Spinal cord (tissue), 10 donors: ENCODE measurements around the gene SCP2D1. TPM values are rescaled to one million over a fixed set of nuclear protein-coding genes. Genes with fewer than 3 reads are reported as not detected.

Source experiments
- DNase-seq, 6 donors: peaks; one replicate each; pipeline versions ENCODE4 v3.0.0 to v3.0.0-alpha.2; 2013 to 2015; ENCODE audit warnings: low spot score in 6 of 6, low read depth in 4 of 6
- H3K27ac ChIP-seq: one replicate; pipeline ENCODE4 v1.5.1; 2013; ENCODE audit warnings: low read depth, low read length, control low read depth
- H3K27me3 ChIP-seq: one replicate; pipeline ENCODE4 v1.6.1; 2013; ENCODE audit warnings: low read length; ENCODE audit not compliant: control insufficient read depth, insufficient read depth
- H3K36me3 ChIP-seq: one replicate; pipeline ENCODE4 v1.6.1; 2013; ENCODE audit warnings: low read length; ENCODE audit not compliant: control insufficient read depth, insufficient read depth
- H3K4me1 ChIP-seq: one replicate; pipeline ENCODE4 v1.6.1; 2013; ENCODE audit warnings: low read length; ENCODE audit not compliant: control insufficient read depth, insufficient read depth
- H3K4me3 ChIP-seq: one replicate; pipeline ENCODE4 v1.5.1; 2013; ENCODE audit warnings: low read depth, low read length, control low read depth
- H3K9me3 ChIP-seq: one replicate; pipeline ENCODE4 v1.6.1; 2013; ENCODE audit warnings: low read length; ENCODE audit not compliant: control insufficient read depth, insufficient read depth
- WGBS: methylation state at CpG from one replicate; pipeline ENCODE4 v1.1.5; 2013; ENCODE audit warnings: missing lambda C conversion rate; ENCODE audit not compliant: insufficient coverage; 5-methylcytosine and 5-hydroxymethylcytosine counted together
- polyA plus RNA-seq, 2 donors: library from polyadenylated mRNA; unstranded; fragments of 120-200 nt; gene quantifications; one replicate each; pipeline ENCODE4 v1.2.1, GENCODE V29; 2013; ENCODE audit not compliant: insufficient read length in 2 of 2
- total RNA-seq, 2 donors: library from RNA; depleted of rRNA in 1 of 2; stranded (reverse); fragments of 120-200 nt in 1 of 2; fragments of >200 nt in 1 of 2; gene quantifications; one replicate each; pipeline versions ENCODE4 v1.2.3 to v1.2.4, GENCODE V29; 2013 to 2014
- donor health status: healthy.

Gene SCP2D1
- total and polyA plus RNA-seq, 4 donors, result not detected

DNA sequence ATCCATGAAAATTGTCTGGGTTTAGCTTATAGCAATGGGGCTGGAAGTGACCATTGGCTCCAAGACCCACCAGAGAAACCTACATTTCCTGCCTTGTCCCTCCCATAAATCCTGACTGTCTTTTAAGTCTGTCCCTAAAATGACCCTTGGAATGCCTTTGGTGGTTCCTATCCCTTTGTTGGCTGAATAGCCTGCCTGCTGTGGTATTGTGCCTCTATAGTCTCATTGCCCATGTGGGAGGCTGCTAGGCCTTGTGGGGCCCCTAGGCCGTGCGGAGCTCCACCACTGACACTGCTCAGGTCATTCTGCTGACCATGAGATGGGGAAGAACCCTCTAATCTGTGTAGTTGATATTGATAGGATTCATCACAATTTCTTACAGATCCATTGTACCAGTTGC is 43.3 kb downstream of the SCP2D1 start:
- H3K36me3 ChIP-seq, result no peaks in the 10 kb centered on the region
- no peak overlapping the region for H3K27ac ChIP-seq
- no peak overlapping the region for H3K4me3 ChIP-seq
- peaks cover 2% of the 10 kb centered on the region for H3K9me3 ChIP-seq
- no peak for DNase-seq
- no peaks in the 10 kb centered on the region for H3K27me3 ChIP-seq
- WGBS, result no CpG with 5 or more reads among the region's 2 CpGs
- no peaks in the 10 kb centered on the region for H3K4me1 ChIP-seq

DNA sequence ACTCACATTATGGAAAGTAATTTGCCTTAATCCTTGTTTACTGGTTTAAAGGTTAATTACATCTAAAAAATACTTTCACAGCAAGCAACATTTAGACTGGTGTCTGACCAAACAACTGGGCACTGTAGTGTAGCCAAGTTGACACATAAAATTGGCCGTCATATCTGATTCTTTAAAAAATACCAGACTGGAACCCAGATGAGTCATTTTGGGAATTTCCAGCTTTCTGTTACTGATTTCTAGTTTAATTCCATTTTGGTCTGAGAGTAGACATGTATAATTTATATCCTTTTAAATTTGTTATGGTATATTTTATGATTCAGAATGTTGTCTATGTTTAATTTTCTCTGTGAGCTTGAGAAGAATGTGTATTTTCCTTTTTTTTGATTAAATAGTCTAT is 44.1 kb downstream of the SCP2D1 start:
- no peak overlapping the region for H3K27ac ChIP-seq
- WGBS, result 80% methylated on average over 1 of the region's 1 CpG
- H3K36me3 ChIP-seq, result no peaks in the 10 kb centered on the region
- DNase-seq, result no peak
- no peaks in the 10 kb centered on the region for H3K4me1 ChIP-seq
- no peaks in the 10 kb centered on the region for H3K27me3 ChIP-seq
- H3K4me3 ChIP-seq, result no peak overlapping the region
- peaks cover 2% of the 10 kb centered on the region for H3K9me3 ChIP-seq

DNA sequence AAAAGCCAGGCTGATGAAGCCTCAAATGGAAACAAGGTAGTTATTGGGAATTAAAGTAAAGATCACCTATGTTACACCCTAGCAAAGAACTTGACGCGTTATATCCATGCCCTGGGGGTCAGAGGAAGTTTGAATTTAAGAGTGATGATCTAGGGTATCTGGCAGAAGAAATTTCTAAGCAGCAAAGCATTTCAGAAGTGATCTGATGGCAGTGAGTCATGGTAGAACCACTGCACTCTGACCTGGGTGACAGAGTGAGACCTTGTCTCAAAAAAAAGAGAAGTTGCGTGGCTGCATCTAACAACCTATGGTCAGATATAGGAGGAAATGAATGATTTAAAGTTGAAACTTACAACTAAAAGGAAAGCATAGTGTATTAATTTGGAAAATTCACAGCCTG is 45.2 kb downstream of the SCP2D1 start:
- WGBS, result no CpG with 5 or more reads among the region's 3 CpGs
- peaks cover 2% of the 10 kb centered on the region for H3K9me3 ChIP-seq
- no peaks in the 10 kb centered on the region for H3K4me1 ChIP-seq
- H3K36me3 ChIP-seq, result no peaks in the 10 kb centered on the region
- no peak for DNase-seq
- H3K27ac ChIP-seq, result no peak overlapping the region
- H3K27me3 ChIP-seq, result no peaks in the 10 kb centered on the region
- H3K4me3 ChIP-seq, result no peak overlapping the region

Other genes with a start within 250 kb of the SCP2D1 start
- 100 to 1,000 TPM in 1 of 2 donors, 10 to 100 TPM in 1; 68.6 to 118 TPM for gene SMIM26, start 246.4 kb upstream of the SCP2D1 start, total RNA-seq
- gene SMIM26, start 246.4 kb upstream of the SCP2D1 start, polyA plus RNA-seq, result 10 to 100 TPM; 57.0 to 58.7 TPM
- 10 to 100 TPM; 54.1 to 59.4 TPM for gene DTD1, start 225.7 kb upstream of the SCP2D1 start, total RNA-seq
- 10 to 100 TPM; 85.0 to 88.9 TPM for gene DTD1, start 225.7 kb upstream of the SCP2D1 start, polyA plus RNA-seq